Liver (tissue), 9 donors: ENCODE results near the gene MTHFD1L. TPM values are rescaled to one million over a fixed set of nuclear protein-coding genes. Genes with fewer than 3 reads are reported as not detected.

Experiments used
- DNase-seq: peaks from one replicate; pipeline ENCODE4 v3.0.0-alpha.2; 2017; ENCODE audit warnings: low spot score
- H3K27ac ChIP-seq, 2 donors: one replicate each; pipeline ENCODE4 v1.7.0; 2013; ENCODE audit warnings: inconsistent platforms in 2 of 2, low read length in 2 of 2, control low read depth in 1 of 2, low read depth in 1 of 2, mild to moderate bottlenecking in 1 of 2
- H3K27me3 ChIP-seq, 4 donors: one replicate each; pipeline versions ENCODE4 v1.6.1 to v1.7.0; 2013; ENCODE audit warnings: low read length in 3 of 4, inconsistent platforms in 1 of 4, mild to moderate bottlenecking in 1 of 4, moderate library complexity in 1 of 4; ENCODE audit not compliant: control insufficient read depth in 4 of 4, insufficient read depth in 4 of 4
- H3K36me3 ChIP-seq, 4 donors: one replicate each; pipeline versions ENCODE4 v1.6.1 to v1.7.0; 2013; ENCODE audit warnings: low read length in 3 of 4, mild to moderate bottlenecking in 3 of 4, low read depth in 1 of 4, moderate library complexity in 1 of 4; ENCODE audit not compliant: control insufficient read depth in 4 of 4, insufficient read depth in 3 of 4
- H3K4me1 ChIP-seq, 4 donors: one replicate each; pipeline versions ENCODE4 v1.6.1 to v1.7.0; 2013; ENCODE audit warnings: low read length in 3 of 4, mild to moderate bottlenecking in 3 of 4, moderate library complexity in 1 of 4; ENCODE audit not compliant: control insufficient read depth in 4 of 4, insufficient read depth in 4 of 4
- H3K4me3 ChIP-seq, 3 donors: one replicate each; pipeline versions ENCODE4 v1.6.1 to v1.7.0; 2013; ENCODE audit warnings: low read length in 3 of 3, control low read depth in 1 of 3, low read depth in 1 of 3, mild to moderate bottlenecking in 1 of 3
- H3K9ac ChIP-seq, 2 donors: one replicate each; pipeline ENCODE4 v1.7.0; 2013; ENCODE audit warnings: low read length in 2 of 2, mild to moderate bottlenecking in 2 of 2, moderate library complexity in 2 of 2, control low read depth in 1 of 2, low read depth in 1 of 2
- H3K9me3 ChIP-seq, 4 donors: one replicate each; pipeline versions ENCODE4 v1.6.1 to v1.7.0; 2013; ENCODE audit warnings: low read length in 3 of 4; ENCODE audit not compliant: control insufficient read depth in 4 of 4
- EGR1 ChIP-seq, 2 donors: IDR thresholded peaks; 2 replicates each; pipeline ENCODE4 v1.6.1; 2016 to 2018; ENCODE audit warnings: antibody characterized with exemption in 2 of 2, low read depth in 2 of 2
- FOXA1 ChIP-seq: IDR thresholded peaks from 2 replicates; pipeline ENCODE4 v1.6.1; 2016; ENCODE audit warnings: antibody characterized with exemption
- FOXA2 ChIP-seq: IDR thresholded peaks from 2 replicates; pipeline ENCODE4 v1.6.1; 2016; ENCODE audit warnings: antibody characterized with exemption
- GABPA ChIP-seq, 2 donors: IDR thresholded peaks in 1 of 2; conservative IDR thresholded peaks in 1 of 2; 2 replicates each; pipeline ENCODE4 v1.6.1; 2016; ENCODE audit warnings: antibody characterized with exemption in 2 of 2, mild to moderate bottlenecking in 1 of 2, moderate library complexity in 1 of 2
- HNF4A ChIP-seq, 2 donors: conservative IDR thresholded peaks; 2 replicates each; pipeline ENCODE4 v1.6.1; 2016; ENCODE audit warnings: antibody characterized with exemption in 2 of 2, mild to moderate bottlenecking in 2 of 2
- HNF4G ChIP-seq: IDR thresholded peaks from 2 replicates; pipeline ENCODE4 v1.6.1; 2016; ENCODE audit warnings: antibody characterized with exemption
- JUND ChIP-seq, 2 donors: IDR thresholded peaks; 2 replicates each; pipeline ENCODE4 v1.6.1; 2016; ENCODE audit warnings: antibody characterized with exemption in 2 of 2
- MAX ChIP-seq: IDR thresholded peaks from 2 replicates; pipeline ENCODE4 v1.6.1; 2016; ENCODE audit warnings: antibody characterized with exemption
- NR2F2 ChIP-seq: IDR thresholded peaks from 2 replicates; pipeline ENCODE4 v1.6.1; 2016; ENCODE audit warnings: antibody characterized with exemption
- RAD21 ChIP-seq, 2 donors: IDR thresholded peaks; 2 replicates each; pipeline ENCODE4 v1.6.1; 2016; ENCODE audit warnings: antibody characterized with exemption in 2 of 2, mild to moderate bottlenecking in 2 of 2
- RXRA ChIP-seq, 2 donors: IDR thresholded peaks; 2 replicates each; pipeline ENCODE4 v1.6.1; 2017 to 2018; ENCODE audit warnings: antibody characterized with exemption in 2 of 2, mild to moderate bottlenecking in 1 of 2
- SP1 ChIP-seq: IDR thresholded peaks from 2 replicates; pipeline ENCODE4 v1.6.1; 2018; ENCODE audit warnings: antibody characterized with exemption, mild to moderate bottlenecking
- TAF1 ChIP-seq: conservative IDR thresholded peaks from 2 replicates; pipeline ENCODE4 v1.6.1; 2016; ENCODE audit warnings: antibody characterized with exemption, mild to moderate bottlenecking
- YY1 ChIP-seq: IDR thresholded peaks from 2 replicates; pipeline ENCODE4 v1.6.1; 2016; ENCODE audit warnings: antibody characterized with exemption, mild to moderate bottlenecking
- WGBS: extraction: QIAGEN DNeasy Blood & Tissue Kit; methylation state at CpG from one replicate; pipeline ENCODE4 v1.1.7; 2013; 5-methylcytosine and 5-hydroxymethylcytosine counted together
- polyA plus RNA-seq, 2 donors: library from polyadenylated mRNA; stranded (reverse) in 1 of 2; unstranded in 1 of 2; fragments of 200-250 nt in 1 of 2; fragments of >200 nt in 1 of 2; fragmentation: Nextera tagmentation in 1 of 2; extraction: Ambion mirVana in 1 of 2; gene quantifications; one replicate each; pipeline versions ENCODE4 v1.2.1 to v1.2.3, GENCODE V29; 2013 to 2015
- total RNA-seq, 2 donors: library from RNA; depleted of rRNA; stranded (reverse); fragments of >200 nt; gene quantifications; one replicate each; pipeline ENCODE4 v1.2.3, GENCODE V29; 2014
- TF ChIP-seq, protein P1 (sequence below): IDR thresholded peaks from 2 replicates; pipeline ENCODE4 v1.6.1; 2016; ENCODE audit warnings: antibody characterized with exemption
- TF ChIP-seq, protein P2 (sequence below): IDR thresholded peaks from 2 replicates; pipeline ENCODE4 v1.6.1; 2016; ENCODE audit warnings: antibody characterized with exemption
- TF ChIP-seq, protein P3 (sequence below): fragments of 150-350 bp; IDR thresholded peaks from 2 replicates; pipeline ENCODE4 v1.5.1; 2017; ENCODE audit warnings: improper control_type of control experiment, low read depth, low read length; ENCODE audit not compliant: missing input control
- TF ChIP-seq, protein P4 (sequence below): IDR thresholded peaks from 2 replicates; pipeline ENCODE4 v1.6.1; 2016; ENCODE audit warnings: antibody characterized with exemption, mild to moderate bottlenecking
- donor health status: healthy.
- donor health status: healthy.
- donor health status: healthy.
- donor health status: healthy.
- donor health status: healthy.

Gene MTHFD1L
- total and polyA plus RNA-seq, 4 donors: 2.0 to 7.7 (median 2.8) TPM

DNA sequence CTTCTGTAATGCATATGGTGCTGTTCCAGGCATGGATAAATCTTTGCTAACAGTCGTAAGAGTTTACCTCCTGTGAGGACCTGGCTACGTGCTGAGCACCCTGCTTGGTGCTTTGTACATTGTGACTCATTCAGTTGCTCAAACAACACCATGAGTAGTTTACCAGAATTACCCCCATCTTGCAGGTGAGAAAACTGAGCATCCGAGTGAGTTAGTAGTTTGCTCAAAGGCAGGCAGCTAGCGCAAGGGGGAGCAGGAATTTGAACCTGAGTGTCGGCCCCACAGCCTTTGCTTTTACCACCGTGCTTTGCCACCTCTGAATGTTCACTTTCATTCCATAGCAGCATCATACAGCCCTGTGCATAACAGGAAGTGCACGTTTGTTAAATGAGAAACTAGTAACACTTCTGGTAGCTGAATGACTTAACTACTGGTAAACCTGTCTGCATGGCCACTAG lies 121.9 kb downstream of the MTHFD1L start:
- no peaks in the 10 kb centered on the region for H3K36me3 ChIP-seq
- H3K9me3 ChIP-seq: no peaks in the 10 kb centered on the region
- no peaks in the 10 kb centered on the region for H3K27me3 ChIP-seq
- H3K4me1 ChIP-seq: no peaks in the 10 kb centered on the region
- H3K27ac ChIP-seq: no peak overlapping the region
- no peak overlapping the region for H3K9ac ChIP-seq
- TF ChIP-seq FOXA2: no peak
- no peak for TF ChIP-seq MAX
- 84% methylated on average over 7 of the region's 7 CpGs for WGBS
- no peak for DNase-seq
- H3K4me3 ChIP-seq: no peak overlapping the region

- Histone ChIP-seq H3K9ac (no peak overlapping the region), H3K4me1 (no peaks in the 10 kb centered on the region), H3K27ac (no peak overlapping the region), H3K9me3 (no peaks in the 10 kb centered on the region), H3K27me3 (no peaks in the 10 kb centered on the region), H3K36me3 (no peaks in the 10 kb centered on the region), H3K4me3 (no peak overlapping the region)
- TF ChIP-seq JUND (IDR thresholded peaks at IDR 0.05): no peak
- TF ChIP-seq TAF1: no peak
- TF ChIP-seq, protein P1, sequence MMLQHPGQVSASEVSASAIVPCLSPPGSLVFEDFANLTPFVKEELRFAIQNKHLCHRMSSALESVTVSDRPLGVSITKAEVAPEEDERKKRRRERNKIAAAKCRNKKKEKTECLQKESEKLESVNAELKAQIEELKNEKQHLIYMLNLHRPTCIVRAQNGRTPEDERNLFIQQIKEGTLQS: no peak
- no peak for TF ChIP-seq SP1
- no peak for TF ChIP-seq FOXA1
- TF ChIP-seq, protein P2, sequence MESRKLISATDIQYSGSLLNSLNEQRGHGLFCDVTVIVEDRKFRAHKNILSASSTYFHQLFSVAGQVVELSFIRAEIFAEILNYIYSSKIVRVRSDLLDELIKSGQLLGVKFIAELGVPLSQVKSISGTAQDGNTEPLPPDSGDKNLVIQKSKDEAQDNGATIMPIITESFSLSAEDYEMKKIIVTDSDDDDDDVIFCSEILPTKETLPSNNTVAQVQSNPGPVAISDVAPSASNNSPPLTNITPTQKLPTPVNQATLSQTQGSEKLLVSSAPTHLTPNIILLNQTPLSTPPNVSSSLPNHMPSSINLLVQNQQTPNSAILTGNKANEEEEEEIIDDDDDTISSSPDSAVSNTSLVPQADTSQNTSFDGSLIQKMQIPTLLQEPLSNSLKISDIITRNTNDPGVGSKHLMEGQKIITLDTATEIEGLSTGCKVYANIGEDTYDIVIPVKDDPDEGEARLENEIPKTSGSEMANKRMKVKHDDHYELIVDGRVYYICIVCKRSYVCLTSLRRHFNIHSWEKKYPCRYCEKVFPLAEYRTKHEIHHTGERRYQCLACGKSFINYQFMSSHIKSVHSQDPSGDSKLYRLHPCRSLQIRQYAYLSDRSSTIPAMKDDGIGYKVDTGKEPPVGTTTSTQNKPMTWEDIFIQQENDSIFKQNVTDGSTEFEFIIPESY: no peak
- no peak for TF ChIP-seq HNF4A (conservative IDR thresholded peaks at IDR 0.05)
- TF ChIP-seq YY1: no peak
- TF ChIP-seq NR2F2: no peak
- TF ChIP-seq GABPA (IDR thresholded peaks at IDR 0.05 in 1 of 2, conservative IDR thresholded peaks at IDR 0.05 in 1 of 2): no peak
- TF ChIP-seq RAD21 (IDR thresholded peaks at IDR 0.05): no peak
- no peak for TF ChIP-seq MAX
- TF ChIP-seq, protein P3, sequence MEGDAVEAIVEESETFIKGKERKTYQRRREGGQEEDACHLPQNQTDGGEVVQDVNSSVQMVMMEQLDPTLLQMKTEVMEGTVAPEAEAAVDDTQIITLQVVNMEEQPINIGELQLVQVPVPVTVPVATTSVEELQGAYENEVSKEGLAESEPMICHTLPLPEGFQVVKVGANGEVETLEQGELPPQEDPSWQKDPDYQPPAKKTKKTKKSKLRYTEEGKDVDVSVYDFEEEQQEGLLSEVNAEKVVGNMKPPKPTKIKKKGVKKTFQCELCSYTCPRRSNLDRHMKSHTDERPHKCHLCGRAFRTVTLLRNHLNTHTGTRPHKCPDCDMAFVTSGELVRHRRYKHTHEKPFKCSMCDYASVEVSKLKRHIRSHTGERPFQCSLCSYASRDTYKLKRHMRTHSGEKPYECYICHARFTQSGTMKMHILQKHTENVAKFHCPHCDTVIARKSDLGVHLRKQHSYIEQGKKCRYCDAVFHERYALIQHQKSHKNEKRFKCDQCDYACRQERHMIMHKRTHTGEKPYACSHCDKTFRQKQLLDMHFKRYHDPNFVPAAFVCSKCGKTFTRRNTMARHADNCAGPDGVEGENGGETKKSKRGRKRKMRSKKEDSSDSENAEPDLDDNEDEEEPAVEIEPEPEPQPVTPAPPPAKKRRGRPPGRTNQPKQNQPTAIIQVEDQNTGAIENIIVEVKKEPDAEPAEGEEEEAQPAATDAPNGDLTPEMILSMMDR: no peak
- no peak for TF ChIP-seq EGR1 (IDR thresholded peaks at IDR 0.05; ENCODE audit: low read depth in 2 of 2)
- TF ChIP-seq HNF4G: no peak
- TF ChIP-seq, protein P4, sequence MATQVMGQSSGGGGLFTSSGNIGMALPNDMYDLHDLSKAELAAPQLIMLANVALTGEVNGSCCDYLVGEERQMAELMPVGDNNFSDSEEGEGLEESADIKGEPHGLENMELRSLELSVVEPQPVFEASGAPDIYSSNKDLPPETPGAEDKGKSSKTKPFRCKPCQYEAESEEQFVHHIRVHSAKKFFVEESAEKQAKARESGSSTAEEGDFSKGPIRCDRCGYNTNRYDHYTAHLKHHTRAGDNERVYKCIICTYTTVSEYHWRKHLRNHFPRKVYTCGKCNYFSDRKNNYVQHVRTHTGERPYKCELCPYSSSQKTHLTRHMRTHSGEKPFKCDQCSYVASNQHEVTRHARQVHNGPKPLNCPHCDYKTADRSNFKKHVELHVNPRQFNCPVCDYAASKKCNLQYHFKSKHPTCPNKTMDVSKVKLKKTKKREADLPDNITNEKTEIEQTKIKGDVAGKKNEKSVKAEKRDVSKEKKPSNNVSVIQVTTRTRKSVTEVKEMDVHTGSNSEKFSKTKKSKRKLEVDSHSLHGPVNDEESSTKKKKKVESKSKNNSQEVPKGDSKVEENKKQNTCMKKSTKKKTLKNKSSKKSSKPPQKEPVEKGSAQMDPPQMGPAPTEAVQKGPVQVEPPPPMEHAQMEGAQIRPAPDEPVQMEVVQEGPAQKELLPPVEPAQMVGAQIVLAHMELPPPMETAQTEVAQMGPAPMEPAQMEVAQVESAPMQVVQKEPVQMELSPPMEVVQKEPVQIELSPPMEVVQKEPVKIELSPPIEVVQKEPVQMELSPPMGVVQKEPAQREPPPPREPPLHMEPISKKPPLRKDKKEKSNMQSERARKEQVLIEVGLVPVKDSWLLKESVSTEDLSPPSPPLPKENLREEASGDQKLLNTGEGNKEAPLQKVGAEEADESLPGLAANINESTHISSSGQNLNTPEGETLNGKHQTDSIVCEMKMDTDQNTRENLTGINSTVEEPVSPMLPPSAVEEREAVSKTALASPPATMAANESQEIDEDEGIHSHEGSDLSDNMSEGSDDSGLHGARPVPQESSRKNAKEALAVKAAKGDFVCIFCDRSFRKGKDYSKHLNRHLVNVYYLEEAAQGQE: no peak
- TF ChIP-seq RXRA (IDR thresholded peaks at IDR 0.05): no peak
- TF ChIP-seq FOXA2: no peak
- WGBS: 80% methylated on average over 5 of the region's 5 CpGs
- DNase-seq: no peak
Measured at GRCh38 chr6:150987855-150988464, 122.5 kb downstream of the MTHFD1L start.
